Effector memory CD8-positive, alpha-beta T cell (primary cell): Measurements from ENCODE around the gene HMG20A.

Experiments
- ATAC-seq: fragments of 150-1000 bp; cut with Tn5 transposase; replicated peaks from 2 replicates; pipeline ENCODE4 v1.10.0; 2021; ENCODE audit warnings: mild to moderate bottlenecking, moderate library complexity
- DNase-seq, 3 experiments: peaks; one replicate each; pipeline ENCODE4 v3.0.0; 2021
- H3K27ac Mint-ChIP-seq, 2 donors: one replicate each; pipeline ENCODE4 v1.8.0; 2022; ENCODE audit warnings: mild to moderate bottlenecking in 2 of 2, mixed read lengths in 2 of 2, moderate library complexity in 2 of 2
- H3K27me3 Mint-ChIP-seq, 2 donors: one replicate each; pipeline ENCODE4 v1.8.0; 2022; ENCODE audit warnings: mixed read lengths in 2 of 2
- H3K36me3 Mint-ChIP-seq: one replicate; pipeline ENCODE4 v1.8.0; 2022; ENCODE audit warnings: mild to moderate bottlenecking, moderate library complexity, mixed read lengths; ENCODE audit not compliant: insufficient read depth
- H3K4me1 Mint-ChIP-seq, 2 donors: one replicate each; pipeline ENCODE4 v1.8.0; 2022; ENCODE audit warnings: low read depth in 2 of 2, mixed read lengths in 2 of 2
- H3K4me3 Mint-ChIP-seq, 2 donors: one replicate each; pipeline ENCODE4 v1.8.0; 2022; ENCODE audit warnings: mild to moderate bottlenecking in 2 of 2, mixed read lengths in 2 of 2, moderate library complexity in 2 of 2
- H3K9me3 Mint-ChIP-seq, 2 donors: one replicate each; pipeline ENCODE4 v1.8.0; 2022; ENCODE audit warnings: mixed read lengths in 2 of 2

The HMG20A gene

GRCh38 chr15:77532067-77532710 lies 111.5 kb downstream of the HMG20A start:
- peaks cover 36 to 59% of the 10 kb centered on the region in 2 donors for H3K27me3 Mint-ChIP-seq
- no peak overlapping the region for H3K4me3 Mint-ChIP-seq
- ATAC-seq (no peak), DNase-seq (no peak)
- H3K4me1 Mint-ChIP-seq, result no peaks in the 10 kb centered on the region
- H3K9me3 Mint-ChIP-seq, result no peaks in the 10 kb centered on the region
- no peak overlapping the region for H3K27ac Mint-ChIP-seq
- H3K36me3 Mint-ChIP-seq, result no peaks in the 10 kb centered on the region

- no peak overlapping the region for H3K27ac Mint-ChIP-seq
- DNase-seq (no peak), ATAC-seq (no peak)
- H3K27me3 Mint-ChIP-seq, result peaks cover 42 to 65% of the 10 kb centered on the region in 2 donors
- H3K4me3 Mint-ChIP-seq, result no peak overlapping the region
- no peaks in the 10 kb centered on the region for H3K9me3 Mint-ChIP-seq
- H3K4me1 Mint-ChIP-seq, result no peaks in the 10 kb centered on the region
- no peaks in the 10 kb centered on the region for H3K36me3 Mint-ChIP-seq
These were observed 112.2 kb downstream of the HMG20A start for GRCh38 chr15:77532846-77533245.

GRCh38 chr15:77533578-77534430 lies 113.1 kb downstream of the HMG20A start:
- H3K27me3 Mint-ChIP-seq, result peaks cover 42 to 70% of the 10 kb centered on the region in 2 donors
- H3K27ac Mint-ChIP-seq, result no peak overlapping the region
- DNase-seq (no peak), ATAC-seq (no peak)
- no peaks in the 10 kb centered on the region for H3K4me1 Mint-ChIP-seq
- no peaks in the 10 kb centered on the region for H3K9me3 Mint-ChIP-seq
- no peak overlapping the region for H3K4me3 Mint-ChIP-seq
- no peaks in the 10 kb centered on the region for H3K36me3 Mint-ChIP-seq
